ENCODE data around the gene ANGEL1.

Gene ANGEL1

DNA sequence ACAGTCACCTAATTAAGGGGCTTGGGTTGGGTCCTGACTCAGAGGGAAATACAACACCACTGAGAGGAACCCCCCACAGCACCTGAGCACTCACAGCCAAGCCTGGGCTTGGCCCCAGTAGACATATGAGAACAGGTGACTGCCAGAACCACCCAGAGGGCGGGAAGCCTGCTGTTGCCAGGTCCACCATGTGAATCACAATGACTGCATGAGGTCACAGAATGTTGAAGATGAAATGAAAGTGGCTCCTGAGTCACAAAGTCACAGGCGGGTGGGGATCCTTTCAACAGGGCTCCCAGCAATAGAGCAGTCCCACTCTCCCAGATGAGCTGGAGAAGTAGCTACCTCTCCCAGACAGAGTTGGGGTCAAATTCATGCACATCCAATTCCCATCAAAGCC lies 13.4 kb upstream of the ANGEL1 start, which contains the start of gene LRRC74A:
Gene LRRC74A, plus strand, starts transcription at position 287 of the 400 bp plus-strand sequence. CDS start 290 bp downstream, outside the sequence.
- Histone ChIP-seq H4K20me1 (ENCODE audit: insufficient read depth, low read length) (no peaks in the 10 kb centered on the region), H3K9me2 (ENCODE audit: low read depth, low read length) (no peaks in the 10 kb centered on the region), H3K4me2 (ENCODE audit: low read length) (no peak within 1 kb of the TSS), H3K27ac (ENCODE audit: low read depth, low read length, poor library complexity, severe bottlenecking) (no peak within 1 kb of the TSS), H3K9ac (ENCODE audit: low read length) (no peak within 1 kb of the TSS), H3K36me3 (ENCODE audit: insufficient read depth, low read length) (no peaks in the 10 kb centered on the region), H3K27me3 (ENCODE audit: insufficient read depth, low read length) (0 out of 2 replicates have a peak, but pooled peaks cover 4% of the 10 kb centered on the region), H3F3A (ENCODE audit: insufficient read depth, low read length) (no peaks in the 10 kb centered on the region), H3K4me1 (ENCODE audit: insufficient read depth, low read length, severe bottlenecking) (no peaks in the 10 kb centered on the region), H2AFZ (ENCODE audit: low read length) (no peak within 1 kb of the TSS), H3K79me2 (ENCODE audit: insufficient read depth, low read length) (no peaks in the 10 kb centered on the region), H3K9me3 (ENCODE audit: low read length) (no peaks in the 10 kb centered on the region), H3K4me3 (ENCODE audit: low read depth, low read length, poor library complexity, severe bottlenecking) (no peak within 1 kb of the TSS)
- TF ChIP-seq CTCF (IDR thresholded peaks at IDR 0.05; ENCODE audit: low read length) (no peak), EZH2 (IDR thresholded peaks at IDR 0.05; ENCODE audit: borderline replicate concordance, low read length) (no peak)

DNA sequence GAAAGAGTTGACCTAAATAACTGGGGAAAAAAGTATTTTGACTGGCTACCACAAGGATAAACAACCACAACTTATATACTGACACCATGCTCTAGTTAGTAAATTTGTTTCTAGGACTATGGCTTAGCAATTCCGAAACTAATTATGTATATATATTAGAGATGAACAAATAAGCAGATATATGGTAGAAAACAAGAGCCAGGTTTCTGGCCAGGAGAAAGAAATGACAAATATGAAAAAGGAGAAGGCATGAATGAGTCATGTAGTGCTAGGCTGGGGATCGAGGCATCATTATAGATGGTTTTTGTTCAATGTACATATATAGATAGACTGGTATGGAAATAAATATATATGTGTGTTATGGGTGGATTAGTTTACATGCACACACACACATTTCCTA lies 8.0 kb upstream of the ANGEL1 start:
- H3K79me2 ChIP-seq (ENCODE audit: insufficient read depth, low read length), result no peaks in the 10 kb centered on the region
- no peak overlapping the region for H3K4me2 ChIP-seq (ENCODE audit: low read length)
- no peak for TF ChIP-seq EZH2 (IDR thresholded peaks at IDR 0.05; ENCODE audit: borderline replicate concordance, low read length)
- no peak for TF ChIP-seq CTCF (IDR thresholded peaks at IDR 0.05; ENCODE audit: low read length)
- 0 out of 2 replicates have a peak, but pooled peaks cover 3% of the 10 kb centered on the region for H3K27me3 ChIP-seq (ENCODE audit: insufficient read depth, low read length)
- H3K9ac ChIP-seq (ENCODE audit: low read length), result no peak overlapping the region
- no peak overlapping the region for H3K27ac ChIP-seq (ENCODE audit: low read depth, low read length, poor library complexity, severe bottlenecking)
- H3K9me3 ChIP-seq (ENCODE audit: low read length), result no peaks in the 10 kb centered on the region
- no peaks in the 10 kb centered on the region for H3F3A ChIP-seq (ENCODE audit: insufficient read depth, low read length)
- H4K20me1 ChIP-seq (ENCODE audit: insufficient read depth, low read length), result no peaks in the 10 kb centered on the region
- H3K4me3 ChIP-seq (ENCODE audit: low read depth, low read length, poor library complexity, severe bottlenecking), result no peak overlapping the region
- H3K36me3 ChIP-seq (ENCODE audit: insufficient read depth, low read length), result no peaks in the 10 kb centered on the region
- H3K4me1 ChIP-seq (ENCODE audit: insufficient read depth, low read length, severe bottlenecking), result no peaks in the 10 kb centered on the region
- H3K9me2 ChIP-seq (ENCODE audit: low read depth, low read length), result no peaks in the 10 kb centered on the region
- H2AFZ ChIP-seq (ENCODE audit: low read length), result no peak overlapping the region

GRCh38 chr14:76814726-76815645 lies 2.3 kb upstream of the ANGEL1 start:
- H3K9me2 ChIP-seq (ENCODE audit: low read depth, low read length), result no peaks in the 10 kb centered on the region
- H2AFZ ChIP-seq (ENCODE audit: low read length), result no peak overlapping the region
- H3K4me3 ChIP-seq (ENCODE audit: low read depth, low read length, poor library complexity, severe bottlenecking), result no peak overlapping the region
- no peaks in the 10 kb centered on the region for H3K36me3 ChIP-seq (ENCODE audit: insufficient read depth, low read length)
- H3F3A ChIP-seq (ENCODE audit: insufficient read depth, low read length), result no peaks in the 10 kb centered on the region
- peaks cover 23% of the 10 kb centered on the region for H3K4me1 ChIP-seq (ENCODE audit: insufficient read depth, low read length, severe bottlenecking)
- no peak overlapping the region for H3K27ac ChIP-seq (ENCODE audit: low read depth, low read length, poor library complexity, severe bottlenecking)
- H3K27me3 ChIP-seq (ENCODE audit: insufficient read depth, low read length), result 0 out of 2 replicates have a peak, but pooled peaks cover 3% of the 10 kb centered on the region
- H3K79me2 ChIP-seq (ENCODE audit: insufficient read depth, low read length), result no peaks in the 10 kb centered on the region
- H3K9me3 ChIP-seq (ENCODE audit: low read length), result no peaks in the 10 kb centered on the region
- TF ChIP-seq CTCF (IDR thresholded peaks at IDR 0.05; ENCODE audit: low read length) (no peak), EZH2 (IDR thresholded peaks at IDR 0.05; ENCODE audit: borderline replicate concordance, low read length) (no peak)
- H4K20me1 ChIP-seq (ENCODE audit: insufficient read depth, low read length), result no peaks in the 10 kb centered on the region
- H3K9ac ChIP-seq (ENCODE audit: low read length), result no peak overlapping the region
- H3K4me2 ChIP-seq (ENCODE audit: low read length), result no peak overlapping the region

Measured in OCI-LY1 (cell line).